Transverse colon (tissue), 3 donors: ENCODE measurements around the gene MYCL.

Experiments used
- EP300 ChIP-seq: sonication (generic); formaldehyde crosslinking; IDR thresholded peaks from one replicate; pipeline ENCODE4 v1.6.1; 2017; ENCODE audit warnings: antibody characterized with exemption, low read depth
- TF ChIP-seq, protein P1 (sequence below), 5 experiments: fragments of 200-600 bp in 3 of 5; fragments of 450-650 bp in 2 of 5; sonication (generic) in 3 of 5; IDR thresholded peaks; 1 replicate in 2 of 5; 2 replicates in 3 of 5; pipeline ENCODE4 v1.5.1; 2016 to 2017; ENCODE audit warnings: antibody characterized with exemption in 5 of 5, inconsistent platforms in 3 of 5, mild to moderate bottlenecking in 2 of 5, moderate library complexity in 1 of 5

DNA sequence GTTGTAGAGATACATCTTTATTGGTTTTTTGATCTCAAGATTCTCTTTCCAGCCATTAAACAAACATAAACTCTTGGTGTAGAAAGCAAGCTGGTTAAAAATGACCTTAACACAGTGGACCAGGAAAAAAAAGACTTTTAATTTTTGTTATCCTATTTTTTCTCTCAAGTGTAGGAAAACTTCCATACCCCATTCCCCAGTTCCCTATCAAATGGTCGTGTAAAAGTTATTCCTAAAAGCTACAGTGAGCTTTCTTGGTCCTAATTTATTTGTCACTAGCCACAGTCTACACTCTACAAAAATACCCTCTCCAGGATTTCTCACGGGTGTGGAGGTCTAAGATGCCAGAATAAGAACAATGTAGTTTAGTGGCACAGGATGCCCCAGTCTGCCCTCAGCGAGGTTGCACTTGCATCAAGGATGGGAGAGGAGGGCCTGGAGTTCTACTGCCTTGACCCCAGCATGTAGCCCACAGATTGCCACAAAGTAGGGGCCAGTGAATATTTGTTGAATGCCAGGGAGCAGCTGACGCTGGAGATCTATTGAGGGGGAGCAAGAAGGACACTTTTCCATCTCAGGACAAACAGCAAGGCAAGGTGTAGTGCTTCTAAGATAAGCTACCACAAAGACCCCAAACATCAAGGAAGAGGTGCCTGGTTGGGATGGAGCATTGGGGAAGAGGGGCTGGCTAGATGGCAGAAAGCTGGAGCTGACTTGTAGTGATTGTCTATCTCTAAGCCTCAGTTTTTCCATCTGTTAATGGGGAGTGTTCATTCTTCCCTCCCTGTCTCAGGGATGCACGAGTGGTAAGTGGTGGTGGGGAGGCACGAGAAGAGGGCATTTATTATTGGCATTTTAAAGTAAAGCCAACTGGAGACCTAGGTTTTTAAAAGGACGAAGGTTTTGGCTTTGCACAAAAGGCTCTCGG, 1.8 kb downstream of the MYCL start:
- TF ChIP-seq, protein P1, sequence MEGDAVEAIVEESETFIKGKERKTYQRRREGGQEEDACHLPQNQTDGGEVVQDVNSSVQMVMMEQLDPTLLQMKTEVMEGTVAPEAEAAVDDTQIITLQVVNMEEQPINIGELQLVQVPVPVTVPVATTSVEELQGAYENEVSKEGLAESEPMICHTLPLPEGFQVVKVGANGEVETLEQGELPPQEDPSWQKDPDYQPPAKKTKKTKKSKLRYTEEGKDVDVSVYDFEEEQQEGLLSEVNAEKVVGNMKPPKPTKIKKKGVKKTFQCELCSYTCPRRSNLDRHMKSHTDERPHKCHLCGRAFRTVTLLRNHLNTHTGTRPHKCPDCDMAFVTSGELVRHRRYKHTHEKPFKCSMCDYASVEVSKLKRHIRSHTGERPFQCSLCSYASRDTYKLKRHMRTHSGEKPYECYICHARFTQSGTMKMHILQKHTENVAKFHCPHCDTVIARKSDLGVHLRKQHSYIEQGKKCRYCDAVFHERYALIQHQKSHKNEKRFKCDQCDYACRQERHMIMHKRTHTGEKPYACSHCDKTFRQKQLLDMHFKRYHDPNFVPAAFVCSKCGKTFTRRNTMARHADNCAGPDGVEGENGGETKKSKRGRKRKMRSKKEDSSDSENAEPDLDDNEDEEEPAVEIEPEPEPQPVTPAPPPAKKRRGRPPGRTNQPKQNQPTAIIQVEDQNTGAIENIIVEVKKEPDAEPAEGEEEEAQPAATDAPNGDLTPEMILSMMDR (IDR thresholded peaks at IDR 0.05) = no peak
- TF ChIP-seq EP300 = no peak
